IMR-90 (cell line): Measurements from ENCODE around the gene SLC25A26. TPM values are rescaled to one million over a fixed set of nuclear protein-coding genes. Genes with fewer than 3 reads are reported as not detected.

Experiments
- ATAC-seq: fragments of 200-7000 bp; cut with Tn5 transposase; 2 replicates; pipeline ENCODE4 v1.9.1; 2020; ENCODE audit warnings: low read depth, mild to moderate bottlenecking, moderate library complexity
- BruUV-seq: library from RNA; stranded (reverse); fragments of 400-500 nt; replicated peaks from 2 replicates; lab custom pipeline; 2021; lab: Mats Ljungman, UMichigan
- CTCF ChIA-PET: fragments of 300-600 bp; formaldehyde crosslinking; extraction: SDS; loops from one replicate; lab custom pipeline; 2021; ENCODE audit warnings: antibody characterized with exemption; lab: Yijun Ruan, JAX
- POLR2A ChIA-PET: fragments of 300-600 bp; sonication (Branson Sonifier 250); formaldehyde crosslinking; loops from one replicate; lab custom pipeline; 2022; ENCODE audit warnings: antibody characterized with exemption; ENCODE audit not compliant: unreplicated experiment; lab: Charles Lee
- DNase-seq: peaks from one replicate; pipeline ENCODE4 v3.0.0; 2013
- H2AFZ ChIP-seq: replicated peaks from 2 replicates; pipeline ENCODE3; 2013; ENCODE audit warnings: low read length, mild to moderate bottlenecking; ENCODE audit not compliant: poor library complexity
- H2AK5ac ChIP-seq: 2 replicates; pipeline ENCODE4 v1.6.1; 2013; ENCODE audit warnings: low read depth, low read length, inconsistent platforms
- H2AK9ac ChIP-seq: replicated peaks from 2 replicates; pipeline ENCODE3; 2013; ENCODE audit warnings: mild to moderate bottlenecking, low read depth, low read length, moderate library complexity; ENCODE audit not compliant: poor library complexity
- H2BK120ac ChIP-seq: 2 replicates; pipeline ENCODE4 v1.6.1; 2013; ENCODE audit warnings: low read depth, low read length, inconsistent platforms
- H2BK15ac ChIP-seq: 3 replicates; pipeline ENCODE4 v1.6.1; 2013; ENCODE audit warnings: low read depth, low read length, inconsistent platforms
- H2BK20ac ChIP-seq: 2 replicates; pipeline ENCODE4 v1.6.1; 2013; ENCODE audit warnings: low read depth, mild to moderate bottlenecking, inconsistent platforms, low read length, moderate library complexity
- H2BK5ac ChIP-seq: 2 replicates; pipeline ENCODE4 v1.6.1; 2013; ENCODE audit warnings: mild to moderate bottlenecking, low read depth, low read length, inconsistent platforms; ENCODE audit not compliant: poor library complexity, severe bottlenecking
- H3K14ac ChIP-seq: replicated peaks from 2 replicates; pipeline ENCODE4 v1.6.1; 2013; ENCODE audit warnings: low read depth, low read length, inconsistent platforms
- H3K18ac ChIP-seq: 2 replicates; pipeline ENCODE4 v1.6.1; 2013; ENCODE audit warnings: low read depth, low read length, control low read depth
- H3K23ac ChIP-seq: 2 replicates; pipeline ENCODE4 v1.6.1; 2013; ENCODE audit warnings: low read depth, low read length, inconsistent platforms
- H3K27ac ChIP-seq: 2 replicates; pipeline ENCODE4 v1.5.1; 2013; ENCODE audit warnings: mild to moderate bottlenecking, control low read depth, low read length; ENCODE audit not compliant: insufficient read depth
- H3K27me3 ChIP-seq: 2 replicates; pipeline ENCODE4 v1.6.1; 2013; ENCODE audit warnings: low read length; ENCODE audit not compliant: control insufficient read depth, insufficient read depth
- H3K36me3 ChIP-seq: 2 replicates; pipeline ENCODE4 v1.6.1; 2013; ENCODE audit warnings: low read length, mixed read lengths; ENCODE audit not compliant: control insufficient read depth, insufficient read depth
- H3K4ac ChIP-seq: 2 replicates; pipeline ENCODE4 v1.6.1; 2013; ENCODE audit warnings: low read depth, low read length, inconsistent platforms
- H3K4me1 ChIP-seq: 2 replicates; pipeline ENCODE4 v1.6.1; 2013; ENCODE audit warnings: low read length, mixed read lengths; ENCODE audit not compliant: control insufficient read depth, insufficient read depth
- H3K4me2 ChIP-seq: 2 replicates; pipeline ENCODE4 v1.6.1; 2013; ENCODE audit warnings: low read depth, mild to moderate bottlenecking, control low read depth, low read length, moderate library complexity
- H3K4me3 ChIP-seq: 2 replicates; pipeline ENCODE4 v1.5.1; 2013; ENCODE audit warnings: low read depth, mild to moderate bottlenecking, control low read depth, low read length, moderate library complexity; ENCODE audit not compliant: insufficient read depth
- H3K56ac ChIP-seq: 2 replicates; pipeline ENCODE4 v1.6.1; 2013; ENCODE audit warnings: low read length, inconsistent platforms; ENCODE audit not compliant: insufficient read depth; ENCODE audit errors: extremely low read depth
- H3K79me1 ChIP-seq, 2 experiments: 2 replicates each; pipeline ENCODE4 v1.6.1; 2013; ENCODE audit warnings: low read length in 2 of 2, inconsistent platforms in 1 of 2, low read depth in 1 of 2
- H3K9ac ChIP-seq: 2 replicates; pipeline ENCODE4 v1.6.1; 2013; ENCODE audit warnings: low read depth, low read length, control low read depth
- H3K9me1 ChIP-seq: 2 replicates; pipeline ENCODE4 v1.6.1; 2013; ENCODE audit warnings: low read length, inconsistent platforms; ENCODE audit not compliant: insufficient read depth
- H3K9me3 ChIP-seq: 2 replicates; pipeline ENCODE4 v1.6.1; 2013; ENCODE audit warnings: low read length; ENCODE audit not compliant: control insufficient read depth, insufficient read depth
- H4K20me1 ChIP-seq: 2 replicates; pipeline ENCODE4 v1.6.1; 2013; ENCODE audit warnings: low read length, inconsistent platforms; ENCODE audit not compliant: insufficient read depth
- H4K5ac ChIP-seq: 2 replicates; pipeline ENCODE4 v1.6.1; 2013; ENCODE audit warnings: mild to moderate bottlenecking, low read depth, low read length, control low read depth
- H4K8ac ChIP-seq, 2 experiments: 2 replicates each; pipeline ENCODE4 v1.6.1; 2013; ENCODE audit warnings: low read depth in 2 of 2, low read length in 2 of 2, control low read depth in 1 of 2, inconsistent platforms in 1 of 2
- H4K91ac ChIP-seq: 2 replicates; pipeline ENCODE4 v1.6.1; 2013; ENCODE audit warnings: low read depth, low read length, inconsistent platforms; ENCODE audit not compliant: insufficient read depth
- ELK1 ChIP-seq: fragments of 150-350 bp; IDR thresholded peaks from 2 replicates; pipeline ENCODE4 v1.6.1; 2016; ENCODE audit warnings: low read depth, mild to moderate bottlenecking, low read length, moderate library complexity, borderline replicate concordance
- FOS ChIP-seq: fragments of 150-350 bp; IDR thresholded peaks from 2 replicates; pipeline ENCODE4 v1.6.1; 2016; ENCODE audit warnings: low read depth, low read length
- MAFK ChIP-seq: IDR thresholded peaks from 2 replicates; pipeline ENCODE4 v1.6.1; 2012; ENCODE audit warnings: low read depth, low read length, improper control_type of control experiment
- WGBS, 2 experiments: methylation state at CpG; one replicate each; pipeline versions ENCODE4 v1.1.5 to v1.1.7; 2013; ENCODE audit warnings: missing lambda C conversion rate in 2 of 2; ENCODE audit not compliant: insufficient read length in 1 of 2; ENCODE audit errors: extremely low coverage in 2 of 2; 5-methylcytosine and 5-hydroxymethylcytosine counted together
- dilution Hi-C: fragments of 300-500 bp; cut with HindIII; formaldehyde crosslinking; loops from one replicate; pipeline ENCODE4 v1.14.3; 2018; ENCODE audit warnings: low sequenced_read_pairs; ENCODE audit not compliant: unreplicated experiment
- in situ Hi-C: fragments of 300-500 bp; cut with MboI; formaldehyde crosslinking; loops from 3 replicates; pipeline ENCODE4 v1.14.3; 2019; ENCODE audit warnings: low sequenced_read_pairs, inconsistent platforms, mixed read lengths
- intact Hi-C: fragments of 100-400 bp; cut with micrococcal nuclease; formaldehyde crosslinking; loops from 2 replicates; pipeline ENCODE4 v1.10.0; 2022
- polyA plus RNA-seq, 3 experiments: library from polyadenylated mRNA; depleted of rRNA; stranded (reverse); fragments of >200 nt; gene quantifications; 2 replicates each; pipeline ENCODE4 v1.2.3, GENCODE V29; 2012; ENCODE audit warnings: low replicate concordance in 1 of 3
- total RNA-seq: library from RNA; depleted of rRNA; stranded (reverse); fragments of >200 nt; gene quantifications from 2 replicates; pipeline ENCODE4 v1.2.3, GENCODE V29; 2012

SLC25A26 gene
- total and polyA plus RNA-seq, 2 of the 4 experiments (the other 2 are of a cell fraction), result 10.9 to 12.7 TPM

DNA sequence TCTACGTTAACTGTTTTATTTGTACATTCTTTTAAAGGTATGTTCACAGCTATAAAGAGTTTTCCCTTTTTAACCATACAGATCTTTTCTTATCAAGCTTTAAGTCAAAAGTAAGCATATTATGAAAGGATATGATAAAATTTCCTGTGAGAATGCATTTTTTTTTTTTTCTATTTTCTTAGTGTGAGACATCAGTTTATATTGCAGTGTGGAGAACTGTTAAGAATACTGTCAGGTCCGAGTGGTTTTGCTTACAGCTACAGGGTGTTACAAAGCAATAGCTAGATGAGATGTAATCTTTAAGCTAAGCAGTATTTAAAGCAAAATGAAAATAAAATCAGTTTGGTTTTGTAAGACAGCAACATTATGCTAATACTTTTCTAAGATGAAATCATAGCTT, 133.2 kb downstream of the SLC25A26 start:
- Histone ChIP-seq H3K56ac (no peak overlapping the region), H3K23ac (no peak overlapping the region), H4K20me1 (no peaks in the 10 kb centered on the region), H3K9me3 (no peaks in the 10 kb centered on the region), H2BK15ac (no peak overlapping the region), H3K27ac (no peak overlapping the region), H3K4me2 (peak overlapping the region; percentile 48; the same call in 1 of the 2 replicates), H3K4me1 (peaks cover 5% of the 10 kb centered on the region), H4K5ac (no peak overlapping the region), H3K14ac (no peak overlapping the region), H3K9ac (no peak overlapping the region), H3K18ac (no peak overlapping the region), H3K36me3 (no peaks in the 10 kb centered on the region), H3K4me3 (no peak overlapping the region), H2AK5ac (no peak overlapping the region), H3K79me1 (no peaks in the 10 kb centered on the region; a peak in 2 of 4 replicates), H2BK20ac (no peak overlapping the region), H3K4ac (no peak overlapping the region), H2BK120ac (no peak overlapping the region), H3K27me3 (no peaks in the 10 kb centered on the region), H4K91ac (no peak overlapping the region), H2AK9ac (no peak overlapping the region), H2AFZ (no peak overlapping the region), H4K8ac (no peak overlapping the region), H2BK5ac (peak overlapping the region; percentile 10), H3K9me1 (peaks cover 7% of the 10 kb centered on the region)
- DNase-seq, result peak; percentile 29
- no TSS peak for BruUV-seq
- no peak for TF ChIP-seq MAFK
- no peak for TF ChIP-seq FOS
- no peak for TF ChIP-seq ELK1
- ChIA-PET POLR2A (interaction anchor here (0.6 kb wide), 1 partner anchor 114 kb away, joined by 3 read pairs; no protein-coding TSS in a partner anchor), CTCF (interaction anchor here (0.6 kb wide), 1 partner anchor 197 kb away, joined by 3 read pairs; no protein-coding TSS in a partner anchor)
- dilution Hi-C loops, result no loop called here
- ATAC-seq, result peak; percentile 28
- WGBS, 2 experiments, result 20% methylated on average over 1 of the region's 2 CpGs; no CpG with 5 or more reads in 1 of the 2 experiments
- in situ Hi-C loops, result no loop called here
- intact Hi-C loops, result loop anchor here (5.0 kb wide), 1 partner anchor 57 kb away; no protein-coding TSS in a partner anchor
